Amniotic epithelial cell (primary cell): ENCODE measurements around the gene CDK2AP2.
"Not testable (repeated sequence)": the region's sequence is repeated elsewhere in the genome, so short reads cannot be mapped to it uniquely, and the experiment has no call there.

Experiments used
- DNase-seq: peaks from one replicate; pipeline ENCODE4 v3.0.0-alpha.2; 2010; ENCODE audit warnings: low read depth

The CDK2AP2 gene

GRCh38 chr11:67507864-67508485 lies at the start of gene CDK2AP2:
TSS of gene CDK2AP2 (minus strand) at chr11:67508162. CDS start at chr11:67508082, 80 bp downstream.
- DNase-seq, result peak; percentile 100

- no peak for DNase-seq
These were observed 48.3 kb upstream of the CDK2AP2 start for GRCh38 chr11:67556244-67556643.

- not testable (repeated sequence) for DNase-seq
These were observed 43.7 kb upstream of the CDK2AP2 start for GRCh38 chr11:67551697-67552096.

- DNase-seq, result no peak
These were observed 43.2 kb upstream of the CDK2AP2 start for GRCh38 chr11:67551127-67551526.

GRCh38 chr11:67548555-67549110 lies 40.7 kb upstream of the CDK2AP2 start:
- DNase-seq, result no peak

GRCh38 chr11:67548112-67548511 lies 40.1 kb upstream of the CDK2AP2 start:
- DNase-seq, result not testable (repeated sequence)

GRCh38 chr11:67545280-67545679 lies 37.3 kb upstream of the CDK2AP2 start:
- DNase-seq, result no peak

GRCh38 chr11:67544616-67545242 lies 36.8 kb upstream of the CDK2AP2 start:
- no peak for DNase-seq

- no peak for DNase-seq
These were observed 35.6 kb upstream of the CDK2AP2 start for GRCh38 chr11:67543585-67543984.

GRCh38 chr11:67542971-67543370 lies 35.0 kb upstream of the CDK2AP2 start:
- DNase-seq, result no peak

- DNase-seq, result no peak
These were observed 34.2 kb upstream of the CDK2AP2 start for GRCh38 chr11:67542169-67542568.

GRCh38 chr11:67541198-67541597 lies 33.2 kb upstream of the CDK2AP2 start:
- no peak for DNase-seq

- no peak for DNase-seq
These were observed 31.6 kb upstream of the CDK2AP2 start for GRCh38 chr11:67539550-67539949.

GRCh38 chr11:67538823-67539505 lies 31.0 kb upstream of the CDK2AP2 start:
- DNase-seq, result no peak

GRCh38 chr11:67538306-67538705 lies 30.3 kb upstream of the CDK2AP2 start:
- DNase-seq, result peak; percentile 64

GRCh38 chr11:67535561-67535960 lies 27.6 kb upstream of the CDK2AP2 start:
- no peak for DNase-seq

GRCh38 chr11:67534070-67534679 lies 26.2 kb upstream of the CDK2AP2 start:
- peak; percentile 12 for DNase-seq

- no peak for DNase-seq
These were observed 24.9 kb upstream of the CDK2AP2 start for GRCh38 chr11:67532889-67533288.

- no peak for DNase-seq
These were observed 22.3 kb upstream of the CDK2AP2 start for GRCh38 chr11:67530282-67530592.

- no peak for DNase-seq
These were observed 20.4 kb upstream of the CDK2AP2 start for GRCh38 chr11:67528376-67528775.

GRCh38 chr11:67525275-67525976 lies 17.5 kb upstream of the CDK2AP2 start:
- no peak for DNase-seq

GRCh38 chr11:67524480-67524808 lies 16.5 kb upstream of the CDK2AP2 start:
- no peak for DNase-seq
